GM21619 (cell line): ENCODE data around the gene PHF19.

Experiments
- ATAC-seq: cut with Tn5 transposase; IDR thresholded peaks from one replicate; pipeline ENCODE4 v1.9.1; 2021; ENCODE audit not compliant: unreplicated experiment

PHF19 gene

DNA sequence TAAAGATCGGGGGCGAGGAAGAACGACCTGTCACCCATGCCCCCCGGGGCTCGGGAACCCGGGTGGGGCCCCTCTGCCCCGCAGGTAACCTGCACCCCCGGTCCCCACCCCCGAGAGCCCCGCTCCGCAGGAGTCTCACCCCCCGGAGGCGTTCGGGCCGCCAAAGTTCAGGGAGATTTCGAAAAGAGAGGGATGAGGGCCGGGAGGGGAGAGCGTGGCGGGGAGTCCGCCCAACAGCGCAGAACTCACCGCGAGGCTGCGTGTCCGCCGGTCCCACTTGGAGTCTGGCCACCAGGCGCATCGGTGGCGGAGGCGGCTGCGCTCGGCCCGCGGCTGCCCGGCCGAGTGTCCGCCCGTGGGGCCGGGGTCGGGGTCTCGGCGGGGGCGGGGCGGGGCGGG lies at the start of gene PHF19:
TSS of gene PHF19 (minus strand) at position 347 of the 399 bp plus-strand sequence. CDS start 2,447 bp downstream, outside the sequence.
- peak; percentile 18 for ATAC-seq

GRCh38 chr9:120926397-120926928 lies 49.5 kb upstream of the PHF19 start, which contains the start of gene TRAF1:
TSS of gene TRAF1 (minus strand) at chr9:120926796. CDS start at chr9:120926075, 721 bp downstream.
- ATAC-seq = peak; percentile 10

GRCh38 chr9:120925535-120926396 lies 48.8 kb upstream of the PHF19 start:
- ATAC-seq = peak; percentile 39

DNA sequence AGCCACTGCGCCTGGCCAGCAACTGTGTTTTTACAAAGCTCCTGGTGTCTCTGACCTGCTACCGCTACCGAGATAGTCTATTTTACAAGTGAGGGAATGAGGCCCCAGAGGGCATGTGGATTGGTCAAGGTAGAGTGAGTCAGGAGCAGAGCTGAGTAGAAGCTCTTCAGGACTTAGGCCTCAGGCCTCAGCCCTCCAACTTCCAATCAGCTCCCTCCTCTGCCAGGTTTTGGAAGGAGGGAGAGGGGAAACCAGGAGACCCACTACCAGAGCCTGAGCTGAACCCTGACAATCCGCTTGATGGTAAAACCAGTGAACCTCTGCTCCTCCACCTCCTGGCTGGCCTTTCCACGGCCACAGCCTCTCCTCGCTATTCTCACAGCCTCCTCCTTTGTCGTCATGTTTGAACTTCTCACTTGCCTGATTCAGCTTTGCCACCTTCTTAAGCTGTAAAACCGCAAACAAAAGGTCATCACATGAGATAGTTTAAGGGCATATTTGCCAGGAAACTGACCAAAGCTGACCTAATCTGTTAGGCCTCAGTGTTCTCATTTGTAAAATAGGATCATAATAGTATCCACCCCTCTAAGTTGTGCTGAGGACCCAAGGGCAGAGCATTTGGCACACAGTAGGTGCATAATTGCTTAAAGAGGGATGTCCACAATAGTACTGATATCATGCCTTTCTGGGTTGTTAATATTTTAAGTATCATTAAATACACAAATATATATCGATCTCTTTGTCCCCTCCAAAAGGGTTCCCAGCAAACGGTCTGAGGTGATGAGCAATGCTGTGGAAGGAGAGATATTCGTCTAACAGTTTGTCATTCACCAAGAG lies 47.9 kb upstream of the PHF19 start:
- no peak for ATAC-seq

- ATAC-seq = no peak
These were observed 46.8 kb upstream of the PHF19 start for GRCh38 chr9:120923620-120924328.

GRCh38 chr9:120922404-120923195 lies 45.6 kb upstream of the PHF19 start:
- no peak for ATAC-seq

- ATAC-seq = no peak
These were observed 44.7 kb upstream of the PHF19 start for GRCh38 chr9:120921661-120922181.

GRCh38 chr9:120920806-120921178 lies 43.8 kb upstream of the PHF19 start:
- ATAC-seq = no peak

DNA sequence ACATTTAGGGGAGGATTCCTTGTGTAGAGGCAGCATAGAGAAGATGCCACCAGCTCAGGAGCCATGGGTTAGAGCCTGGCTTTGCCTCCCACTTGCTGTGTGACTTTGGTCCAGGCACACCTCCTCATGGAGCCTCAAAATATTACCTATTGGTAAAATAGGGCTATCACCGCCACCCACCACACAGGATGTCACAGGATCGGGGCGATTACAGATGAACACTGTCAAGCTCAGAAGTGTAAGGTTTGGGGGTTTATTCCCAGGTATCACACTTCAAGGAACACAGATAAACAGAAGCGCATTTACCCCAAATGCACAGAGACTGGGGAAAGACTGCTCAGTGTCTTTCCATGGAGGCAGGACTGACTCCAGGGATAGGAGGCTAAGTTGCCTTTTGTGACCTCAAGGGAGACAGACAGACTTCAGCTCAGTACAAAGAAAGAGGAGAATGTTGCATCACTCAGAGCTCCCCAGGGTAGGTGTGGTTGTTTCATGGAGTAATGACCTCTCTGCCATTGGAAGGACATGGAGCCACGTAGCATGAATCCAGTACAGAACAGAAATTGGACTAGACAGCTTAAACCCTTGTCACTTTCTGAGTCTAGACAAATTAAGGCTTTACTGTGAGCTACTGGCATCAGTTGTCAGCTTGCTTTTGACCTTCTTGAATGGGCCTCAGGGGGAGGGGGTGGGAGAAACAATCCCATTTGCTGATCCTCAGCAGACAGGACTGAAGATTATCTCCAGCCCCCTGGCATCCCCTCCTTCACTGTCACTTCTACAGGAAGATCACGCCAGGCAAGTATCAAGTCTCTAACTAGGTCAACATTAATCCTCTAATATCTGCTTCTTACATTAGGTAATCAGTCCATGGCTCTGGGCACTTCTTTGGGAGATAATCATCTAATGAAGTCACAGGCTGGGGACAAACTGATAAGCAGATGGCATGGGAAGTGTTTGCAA lies 43.1 kb upstream of the PHF19 start:
- ATAC-seq = no peak

DNA sequence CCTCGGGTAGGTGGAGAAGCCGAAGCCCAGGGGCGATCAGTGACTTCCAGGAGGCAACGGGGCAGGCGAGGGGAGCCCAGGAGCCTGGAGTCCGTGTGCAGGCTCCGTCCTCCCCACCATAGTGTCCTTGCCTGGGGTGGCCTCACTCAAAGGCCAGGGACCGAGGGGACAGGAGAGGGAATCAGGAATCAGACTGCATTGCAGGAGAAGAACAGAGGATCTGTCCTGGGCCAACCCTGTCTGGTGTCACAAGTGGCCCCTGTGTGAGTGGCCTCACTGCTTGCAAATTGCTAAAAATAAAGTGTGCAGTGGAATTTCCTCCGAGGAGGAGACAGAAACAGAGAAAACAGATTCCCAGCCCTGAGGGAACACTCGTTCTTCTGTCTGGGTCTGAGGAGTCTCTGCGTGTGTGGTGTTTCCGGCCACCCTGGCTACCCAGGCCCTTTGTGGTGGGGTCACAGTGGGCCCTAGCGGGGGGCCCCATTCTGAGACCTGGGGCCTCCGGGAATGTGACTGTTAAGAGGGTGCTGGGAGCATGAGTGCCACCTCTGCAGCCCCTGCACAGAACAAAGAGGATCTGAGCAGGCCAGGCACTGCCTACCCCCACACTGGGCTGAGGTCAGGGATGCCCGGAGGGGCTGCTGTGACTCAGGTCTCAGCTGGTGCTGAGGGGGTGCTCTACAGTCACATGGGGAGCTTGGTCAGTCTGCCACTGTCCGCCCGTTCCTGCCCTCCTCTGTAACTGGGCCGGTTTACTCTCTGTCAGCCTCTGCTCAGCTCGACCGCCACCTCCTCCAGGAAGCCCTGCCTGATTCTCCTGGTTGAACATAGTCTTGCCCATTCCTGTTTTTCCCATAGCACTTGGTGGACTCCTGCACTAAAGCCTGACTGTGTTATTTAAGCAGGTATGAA lies 42.2 kb upstream of the PHF19 start:
- ATAC-seq = no peak

DNA sequence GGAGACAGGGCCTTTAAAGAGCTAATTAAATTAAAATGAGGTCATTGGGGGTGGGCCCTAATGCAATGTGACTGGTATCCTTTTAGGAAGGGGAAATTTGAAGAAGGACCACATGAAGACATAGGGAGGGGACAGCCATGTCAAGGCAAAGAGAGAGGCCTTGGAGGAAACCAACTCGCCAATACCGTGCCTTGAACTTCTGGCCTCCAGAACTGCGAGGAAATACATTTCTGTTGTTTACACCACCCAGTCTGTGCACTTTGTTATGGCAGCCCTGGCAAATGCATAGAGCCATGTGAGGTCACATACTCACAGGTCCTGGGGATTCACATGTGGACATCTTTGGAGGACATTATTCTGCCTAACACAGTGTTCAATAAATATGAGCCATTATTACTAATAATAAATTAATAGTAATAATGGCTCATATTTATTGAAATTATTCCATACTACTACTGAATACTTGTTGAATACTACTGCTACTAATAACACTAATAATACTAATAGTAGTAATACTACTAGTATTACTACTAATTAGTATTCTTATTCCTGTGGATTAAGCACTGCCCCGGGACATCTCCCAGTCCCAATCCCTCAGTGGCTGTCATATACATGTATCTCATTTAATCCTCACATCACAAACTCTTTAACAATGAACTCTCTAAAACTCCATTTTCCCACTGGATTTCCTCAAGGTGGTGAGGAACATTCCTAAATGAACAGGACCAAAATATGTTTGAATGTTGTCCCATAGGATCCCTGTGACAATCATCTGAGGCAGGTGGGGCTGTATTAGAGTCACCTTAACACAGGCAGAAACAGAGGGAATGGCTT lies 41.2 kb upstream of the PHF19 start:
- no peak for ATAC-seq

- no peak for ATAC-seq
These were observed 40.2 kb upstream of the PHF19 start for GRCh38 chr9:120916991-120917880.

- no peak for ATAC-seq
These were observed 39.6 kb upstream of the PHF19 start for GRCh38 chr9:120916588-120916987.

GRCh38 chr9:120915854-120916470 lies 39.0 kb upstream of the PHF19 start:
- ATAC-seq = no peak

DNA sequence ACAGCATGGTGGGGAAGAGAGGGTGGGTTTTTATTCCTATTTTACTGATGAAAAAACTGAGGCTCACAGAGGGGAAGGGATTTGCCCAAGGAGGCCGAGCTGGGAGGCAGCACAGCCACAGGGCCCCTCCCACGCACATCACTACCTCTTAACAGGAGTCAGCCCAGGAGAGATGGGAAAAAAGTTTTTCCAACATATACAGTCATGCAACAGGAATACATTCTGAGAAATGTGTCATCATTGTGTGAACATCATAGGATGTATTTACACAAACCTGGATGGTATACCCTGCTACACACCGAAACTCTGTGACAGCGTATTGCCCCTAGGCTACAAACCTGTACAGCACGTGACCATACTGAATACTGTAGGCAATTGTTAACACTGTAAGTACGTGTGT lies 38.0 kb upstream of the PHF19 start:
- no peak for ATAC-seq
